Stimulated activated CD8-positive, alpha-beta memory T cell treated with anti-CD3 and anti-CD28 coated beads, Interleukin-2, amount 100 ng/mL, for 48 hours (primary cell): ENCODE data around the gene TMEM43.

Experiments used
- DNase-seq, 2 donors: peaks; one replicate each; pipeline ENCODE4 v3.0.0-alpha.2; 2020; ENCODE audit warnings: low read depth in 2 of 2

The TMEM43 gene

DNA sequence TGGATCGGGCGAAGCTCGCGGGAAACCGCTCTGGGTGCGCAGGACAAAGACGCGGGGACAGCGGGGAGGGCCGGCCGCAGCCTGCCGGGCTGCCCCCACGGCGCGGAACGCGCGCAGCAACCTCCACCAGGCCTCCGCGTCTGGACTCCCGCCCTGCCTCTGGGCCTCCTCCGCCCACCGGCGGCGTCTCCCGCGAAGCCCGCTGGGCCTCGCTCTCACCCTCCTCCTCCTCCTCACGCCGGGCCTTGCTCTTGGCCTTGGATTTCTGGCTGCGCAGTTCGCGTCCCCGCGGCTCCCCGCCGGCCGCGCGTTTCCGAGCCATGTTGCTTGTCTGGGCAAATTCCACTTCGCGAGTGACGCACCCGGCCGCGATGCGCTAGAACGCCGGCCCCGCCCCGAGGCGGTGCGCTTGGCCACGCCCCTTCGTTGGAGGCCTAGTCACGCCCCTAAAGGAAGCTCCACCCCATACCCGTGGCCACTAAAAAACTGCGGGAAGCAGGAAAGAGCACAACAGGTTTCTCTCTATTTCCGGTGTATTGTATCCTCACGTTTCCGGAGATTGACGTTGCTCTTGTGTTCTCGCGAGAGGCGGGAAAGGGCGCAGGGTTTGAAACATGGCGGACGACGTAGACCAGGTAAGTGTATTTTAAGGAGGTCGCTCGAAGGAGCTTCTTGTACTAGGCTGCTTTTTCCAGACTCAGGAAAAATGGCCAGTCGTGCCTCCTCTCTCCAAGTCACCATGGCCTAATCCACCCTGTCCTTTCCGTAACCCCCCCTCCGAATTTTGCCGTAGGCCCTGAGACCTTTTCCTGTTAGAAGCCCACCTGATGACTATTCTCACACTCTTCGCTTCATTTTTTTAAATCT is 53.6 kb downstream of the TMEM43 start, which contains the start of the genes LSM3 and XPC:
TSS of gene LSM3 (plus strand) at position 571 of the 867 bp plus-strand sequence. CDS start at position 615, 44 bp downstream.
TSS of gene XPC (minus strand) at position 355 of the 867 bp plus-strand sequence. CDS start at position 322, 33 bp downstream.
- DNase-seq, result peak; percentile 94 to 95

DNA sequence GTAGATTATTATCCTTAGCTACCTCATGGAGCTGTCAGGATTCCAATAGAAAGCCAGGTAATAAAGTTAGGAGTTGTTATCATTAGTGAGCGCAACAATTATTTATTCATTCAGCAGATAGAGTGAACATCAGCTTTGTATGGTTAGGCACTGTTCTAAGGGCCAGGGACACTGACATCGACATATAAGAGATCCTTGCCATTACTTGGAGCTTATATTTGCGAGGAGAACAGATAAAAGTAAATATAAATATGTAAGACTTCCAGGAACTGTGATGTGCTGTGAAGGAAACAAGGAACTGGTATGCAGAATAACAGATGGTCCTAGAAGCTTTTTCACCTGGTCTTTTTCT is 54.2 kb downstream of the TMEM43 start:
- DNase-seq, result no peak

DNA sequence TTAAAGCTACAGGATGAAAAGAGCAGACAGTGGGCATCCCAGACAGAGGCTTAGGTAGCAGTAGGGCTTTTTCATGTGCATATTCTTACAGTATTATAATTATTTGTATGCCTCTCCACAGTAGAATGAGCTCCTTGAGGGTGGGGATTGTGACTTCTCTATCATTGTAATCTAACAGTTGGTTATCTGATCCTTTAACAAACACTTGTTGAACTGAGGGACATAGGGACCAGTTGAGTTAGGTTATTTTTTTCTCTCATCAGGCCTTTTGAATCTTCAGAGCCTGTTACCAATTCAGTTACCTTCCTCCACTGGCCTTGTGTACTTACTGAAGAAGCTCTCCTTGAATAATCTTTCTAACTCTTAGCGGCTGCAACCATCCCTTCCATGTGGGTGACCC is 54.9 kb downstream of the TMEM43 start:
- no peak for DNase-seq

DNA sequence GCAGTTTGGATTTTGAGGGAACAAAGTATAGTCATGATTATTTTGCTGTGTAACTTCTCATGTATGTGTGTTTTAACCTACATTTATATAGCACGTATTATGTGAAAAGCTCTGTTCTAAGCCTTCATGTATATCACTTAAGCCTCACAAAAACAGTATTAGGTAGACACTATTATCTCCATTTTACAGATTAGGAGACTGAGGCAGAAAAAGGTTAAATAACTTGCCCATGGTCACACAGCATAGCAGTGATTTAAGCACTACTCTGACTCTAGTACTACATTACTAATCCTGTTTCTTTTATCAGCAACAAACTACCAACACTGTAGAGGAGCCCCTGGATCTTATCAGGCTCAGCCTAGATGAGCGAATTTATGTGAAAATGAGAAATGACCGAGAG is 56.4 kb downstream of the TMEM43 start:
- no peak for DNase-seq

DNA sequence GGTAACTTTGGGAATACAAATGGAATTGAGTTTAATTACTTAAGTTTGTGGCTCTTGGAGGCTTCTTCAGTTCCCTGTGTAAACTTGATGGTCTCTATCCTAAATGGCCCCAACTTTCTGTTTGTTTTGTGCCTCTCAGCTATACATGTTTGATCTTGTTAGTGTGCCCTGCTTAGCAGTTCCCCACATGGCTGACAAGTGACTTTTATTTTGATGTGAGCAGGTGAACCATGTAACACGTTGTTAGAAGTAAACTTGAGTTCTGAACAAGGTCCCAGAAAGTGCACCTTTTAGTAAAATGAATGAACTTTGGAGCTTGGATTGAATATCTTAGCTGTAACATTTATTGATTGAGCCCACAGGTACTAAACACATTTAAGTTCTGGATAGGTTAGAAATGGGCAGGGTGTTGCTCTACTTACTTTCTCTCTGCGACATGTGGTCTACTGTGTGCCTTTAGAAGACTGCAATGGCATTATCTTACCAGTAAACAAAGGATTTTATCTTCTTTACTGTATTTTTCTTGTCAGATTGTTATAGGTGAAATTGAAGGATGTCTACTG is 58.2 kb downstream of the TMEM43 start:
- DNase-seq, result no peak

DNA sequence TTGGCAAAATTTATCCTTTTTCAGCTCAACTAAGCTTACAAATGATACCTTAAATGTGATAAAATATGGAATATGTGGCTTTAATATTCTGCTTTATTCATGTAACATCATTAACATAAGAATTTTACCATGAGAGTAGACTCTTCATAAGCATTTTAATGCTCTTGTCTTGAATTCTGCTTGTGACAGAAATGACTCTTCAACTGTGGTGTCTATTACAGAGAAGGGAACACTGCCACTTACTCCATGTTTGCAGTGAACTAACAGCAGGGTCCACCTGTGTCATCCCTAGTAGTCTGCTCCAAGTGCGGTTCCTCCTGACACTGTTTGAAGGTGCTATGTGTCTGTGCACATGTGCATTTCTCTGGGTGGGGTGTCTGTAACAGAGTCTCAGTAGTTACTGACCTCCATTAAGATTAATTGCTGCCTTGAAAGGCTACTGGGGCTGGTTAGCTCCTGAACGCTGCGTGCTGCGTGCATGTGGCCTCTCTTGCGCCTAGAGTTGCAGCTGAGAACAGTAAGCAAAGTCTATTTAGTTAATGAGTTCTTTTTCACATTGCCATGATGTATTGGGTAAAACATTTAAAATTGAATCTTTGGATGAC is 62.1 kb downstream of the TMEM43 start:
- no peak for DNase-seq

GRCh38 chr3:14188041-14188754 is 63.3 kb downstream of the TMEM43 start:
- no peak for DNase-seq
